IMR-90 (cell line): Measurements from ENCODE around the gene DNAJC2. TPM values are rescaled to one million over a fixed set of nuclear protein-coding genes. Genes with fewer than 3 reads are reported as not detected.

Source experiments
- ATAC-seq: fragments of 200-7000 bp; cut with Tn5 transposase; 2 replicates; pipeline ENCODE4 v1.9.1; 2020; ENCODE audit warnings: low read depth, mild to moderate bottlenecking, moderate library complexity
- BruUV-seq: library from RNA; stranded (reverse); fragments of 400-500 nt; replicated peaks from 2 replicates; lab custom pipeline; 2021; lab: Mats Ljungman, UMichigan
- CTCF ChIA-PET: fragments of 300-600 bp; formaldehyde crosslinking; extraction: SDS; loops from one replicate; lab custom pipeline; 2021; ENCODE audit warnings: antibody characterized with exemption; lab: Yijun Ruan, JAX
- POLR2A ChIA-PET: fragments of 300-600 bp; sonication (Branson Sonifier 250); formaldehyde crosslinking; loops from one replicate; lab custom pipeline; 2022; ENCODE audit warnings: antibody characterized with exemption; ENCODE audit not compliant: unreplicated experiment; lab: Charles Lee
- DNase-seq: peaks from one replicate; pipeline ENCODE4 v3.0.0; 2013
- H2AFZ ChIP-seq: replicated peaks from 2 replicates; pipeline ENCODE3; 2013; ENCODE audit warnings: low read length, mild to moderate bottlenecking; ENCODE audit not compliant: poor library complexity
- H2AK5ac ChIP-seq: 2 replicates; pipeline ENCODE4 v1.6.1; 2013; ENCODE audit warnings: low read depth, low read length, inconsistent platforms
- H2AK9ac ChIP-seq: replicated peaks from 2 replicates; pipeline ENCODE3; 2013; ENCODE audit warnings: mild to moderate bottlenecking, low read depth, low read length, moderate library complexity; ENCODE audit not compliant: poor library complexity
- H2BK120ac ChIP-seq: 2 replicates; pipeline ENCODE4 v1.6.1; 2013; ENCODE audit warnings: low read depth, low read length, inconsistent platforms
- H2BK15ac ChIP-seq: 3 replicates; pipeline ENCODE4 v1.6.1; 2013; ENCODE audit warnings: low read depth, low read length, inconsistent platforms
- H2BK20ac ChIP-seq: 2 replicates; pipeline ENCODE4 v1.6.1; 2013; ENCODE audit warnings: low read depth, mild to moderate bottlenecking, inconsistent platforms, low read length, moderate library complexity
- H2BK5ac ChIP-seq: 2 replicates; pipeline ENCODE4 v1.6.1; 2013; ENCODE audit warnings: mild to moderate bottlenecking, low read depth, low read length, inconsistent platforms; ENCODE audit not compliant: poor library complexity, severe bottlenecking
- H3K14ac ChIP-seq: replicated peaks from 2 replicates; pipeline ENCODE4 v1.6.1; 2013; ENCODE audit warnings: low read depth, low read length, inconsistent platforms
- H3K18ac ChIP-seq: 2 replicates; pipeline ENCODE4 v1.6.1; 2013; ENCODE audit warnings: low read depth, low read length, control low read depth
- H3K23ac ChIP-seq: 2 replicates; pipeline ENCODE4 v1.6.1; 2013; ENCODE audit warnings: low read depth, low read length, inconsistent platforms
- H3K27ac ChIP-seq: 2 replicates; pipeline ENCODE4 v1.5.1; 2013; ENCODE audit warnings: mild to moderate bottlenecking, control low read depth, low read length; ENCODE audit not compliant: insufficient read depth
- H3K27me3 ChIP-seq: 2 replicates; pipeline ENCODE4 v1.6.1; 2013; ENCODE audit warnings: low read length; ENCODE audit not compliant: control insufficient read depth, insufficient read depth
- H3K36me3 ChIP-seq: 2 replicates; pipeline ENCODE4 v1.6.1; 2013; ENCODE audit warnings: low read length, mixed read lengths; ENCODE audit not compliant: control insufficient read depth, insufficient read depth
- H3K4ac ChIP-seq: 2 replicates; pipeline ENCODE4 v1.6.1; 2013; ENCODE audit warnings: low read depth, low read length, inconsistent platforms
- H3K4me1 ChIP-seq: 2 replicates; pipeline ENCODE4 v1.6.1; 2013; ENCODE audit warnings: low read length, mixed read lengths; ENCODE audit not compliant: control insufficient read depth, insufficient read depth
- H3K4me2 ChIP-seq: 2 replicates; pipeline ENCODE4 v1.6.1; 2013; ENCODE audit warnings: low read depth, mild to moderate bottlenecking, control low read depth, low read length, moderate library complexity
- H3K4me3 ChIP-seq: 2 replicates; pipeline ENCODE4 v1.5.1; 2013; ENCODE audit warnings: low read depth, mild to moderate bottlenecking, control low read depth, low read length, moderate library complexity; ENCODE audit not compliant: insufficient read depth
- H3K56ac ChIP-seq: 2 replicates; pipeline ENCODE4 v1.6.1; 2013; ENCODE audit warnings: low read length, inconsistent platforms; ENCODE audit not compliant: insufficient read depth; ENCODE audit errors: extremely low read depth
- H3K79me1 ChIP-seq, 2 experiments: 2 replicates each; pipeline ENCODE4 v1.6.1; 2013; ENCODE audit warnings: low read length in 2 of 2, inconsistent platforms in 1 of 2, low read depth in 1 of 2
- H3K9ac ChIP-seq: 2 replicates; pipeline ENCODE4 v1.6.1; 2013; ENCODE audit warnings: low read depth, low read length, control low read depth
- H3K9me1 ChIP-seq: 2 replicates; pipeline ENCODE4 v1.6.1; 2013; ENCODE audit warnings: low read length, inconsistent platforms; ENCODE audit not compliant: insufficient read depth
- H3K9me3 ChIP-seq: 2 replicates; pipeline ENCODE4 v1.6.1; 2013; ENCODE audit warnings: low read length; ENCODE audit not compliant: control insufficient read depth, insufficient read depth
- H4K20me1 ChIP-seq: 2 replicates; pipeline ENCODE4 v1.6.1; 2013; ENCODE audit warnings: low read length, inconsistent platforms; ENCODE audit not compliant: insufficient read depth
- H4K5ac ChIP-seq: 2 replicates; pipeline ENCODE4 v1.6.1; 2013; ENCODE audit warnings: mild to moderate bottlenecking, low read depth, low read length, control low read depth
- H4K8ac ChIP-seq, 2 experiments: 2 replicates each; pipeline ENCODE4 v1.6.1; 2013; ENCODE audit warnings: low read depth in 2 of 2, low read length in 2 of 2, control low read depth in 1 of 2, inconsistent platforms in 1 of 2
- H4K91ac ChIP-seq: 2 replicates; pipeline ENCODE4 v1.6.1; 2013; ENCODE audit warnings: low read depth, low read length, inconsistent platforms; ENCODE audit not compliant: insufficient read depth
- BHLHE40 ChIP-seq: fragments of 150-350 bp; IDR thresholded peaks from 2 replicates; pipeline ENCODE4 v1.6.1; 2016; ENCODE audit warnings: mild to moderate bottlenecking, low read depth, low read length
- CHD1 ChIP-seq: IDR thresholded peaks from 2 replicates; pipeline ENCODE4 v1.6.1; 2012; ENCODE audit warnings: low read depth, low read length, improper control_type of control experiment
- CTCF ChIP-seq: conservative IDR thresholded peaks from 2 replicates; pipeline ENCODE4 v1.5.1; 2012; ENCODE audit warnings: mild to moderate bottlenecking, low read depth, low read length, improper control_type of control experiment
- ELK1 ChIP-seq: fragments of 150-350 bp; IDR thresholded peaks from 2 replicates; pipeline ENCODE4 v1.6.1; 2016; ENCODE audit warnings: low read depth, mild to moderate bottlenecking, low read length, moderate library complexity, borderline replicate concordance
- FOS ChIP-seq: fragments of 150-350 bp; IDR thresholded peaks from 2 replicates; pipeline ENCODE4 v1.6.1; 2016; ENCODE audit warnings: low read depth, low read length
- MAFK ChIP-seq: IDR thresholded peaks from 2 replicates; pipeline ENCODE4 v1.6.1; 2012; ENCODE audit warnings: low read depth, low read length, improper control_type of control experiment
- MXI1 ChIP-seq: IDR thresholded peaks from 2 replicates; pipeline ENCODE4 v1.6.1; 2012; ENCODE audit warnings: low read depth, mild to moderate bottlenecking, low read length, moderate library complexity, borderline replicate concordance
- POLR2A ChIP-seq: IDR thresholded peaks from 2 replicates; pipeline ENCODE4 v1.6.1; 2012; ENCODE audit warnings: mild to moderate bottlenecking, low read depth, low read length
- RAD21 ChIP-seq: IDR thresholded peaks from 2 replicates; pipeline ENCODE4 v1.6.1; 2012; ENCODE audit warnings: low read length, improper control_type of control experiment
- RCOR1 ChIP-seq: IDR thresholded peaks from 2 replicates; pipeline ENCODE4 v1.6.1; 2012; ENCODE audit warnings: mild to moderate bottlenecking, low read length, improper control_type of control experiment; ENCODE audit not compliant: insufficient replicate concordance
- RFX5 ChIP-seq: IDR thresholded peaks from 2 replicates; pipeline ENCODE4 v1.8.0; 2012; ENCODE audit warnings: low read depth, mild to moderate bottlenecking, low read length, moderate library complexity
- SMC3 ChIP-seq: fragments of 150-350 bp; IDR thresholded peaks from 2 replicates; pipeline ENCODE4 v1.6.1; 2016; ENCODE audit warnings: low read depth, mild to moderate bottlenecking, antibody characterized with exemption, low read length, moderate library complexity
- USF2 ChIP-seq: fragments of 150-350 bp; IDR thresholded peaks from 2 replicates; pipeline ENCODE4 v1.6.1; 2017; ENCODE audit warnings: mild to moderate bottlenecking, antibody characterized with exemption, low read length, low read depth
- WGBS, 2 experiments: methylation state at CpG; one replicate each; pipeline versions ENCODE4 v1.1.5 to v1.1.7; 2013; ENCODE audit warnings: missing lambda C conversion rate in 2 of 2; ENCODE audit not compliant: insufficient read length in 1 of 2; ENCODE audit errors: extremely low coverage in 2 of 2; 5-methylcytosine and 5-hydroxymethylcytosine counted together
- dilution Hi-C: fragments of 300-500 bp; cut with HindIII; formaldehyde crosslinking; loops from one replicate; pipeline ENCODE4 v1.14.3; 2018; ENCODE audit warnings: low sequenced_read_pairs; ENCODE audit not compliant: unreplicated experiment
- in situ Hi-C: fragments of 300-500 bp; cut with MboI; formaldehyde crosslinking; loops from 3 replicates; pipeline ENCODE4 v1.14.3; 2019; ENCODE audit warnings: low sequenced_read_pairs, inconsistent platforms, mixed read lengths
- intact Hi-C: fragments of 100-400 bp; cut with micrococcal nuclease; formaldehyde crosslinking; loops from 2 replicates; pipeline ENCODE4 v1.10.0; 2022
- polyA plus RNA-seq, 3 experiments: library from polyadenylated mRNA; depleted of rRNA; stranded (reverse); fragments of >200 nt; gene quantifications; 2 replicates each; pipeline ENCODE4 v1.2.3, GENCODE V29; 2012; ENCODE audit warnings: low replicate concordance in 1 of 3
- total RNA-seq: library from RNA; depleted of rRNA; stranded (reverse); fragments of >200 nt; gene quantifications from 2 replicates; pipeline ENCODE4 v1.2.3, GENCODE V29; 2012

DNAJC2 gene
- total and polyA plus RNA-seq, 2 of the 4 experiments (the other 2 are of a cell fraction): 17.5 to 22.4 TPM

GRCh38 chr7:103341466-103341865, 3.1 kb downstream of the DNAJC2 start:
- H2AK9ac ChIP-seq: no peak overlapping the region
- BruUV-seq: no TSS peak
- H3K9me1 ChIP-seq: no peaks in the 10 kb centered on the region
- intact Hi-C loops: no loop called here
- H4K20me1 ChIP-seq: peaks cover 7% of the 10 kb centered on the region; the same call in 1 of the 2 replicates
- H2AFZ ChIP-seq: no peak overlapping the region
- DNase-seq (no peak), ATAC-seq (no peak)
- peaks cover 8 to 18% of the 10 kb centered on the region in 2 experiments; a peak in 3 of 4 replicates for H3K79me1 ChIP-seq
- no CpG with 5 or more reads among the region's 2 CpGs for WGBS, 2 experiments
- no peak overlapping the region for H2BK15ac ChIP-seq
- no peak overlapping the region for H4K8ac ChIP-seq
- peaks cover 19% of the 10 kb centered on the region for H3K36me3 ChIP-seq
- no peak overlapping the region for H2BK120ac ChIP-seq
- H2BK20ac ChIP-seq: no peak overlapping the region
- H2AK5ac ChIP-seq: no peak overlapping the region
- no peak overlapping the region for H4K5ac ChIP-seq
- H3K9ac ChIP-seq: no peak overlapping the region
- no peak overlapping the region for H3K18ac ChIP-seq
- H3K4me2 ChIP-seq: no peak overlapping the region
- no peak overlapping the region for H3K27ac ChIP-seq
- in situ Hi-C loops: no loop called here
- dilution Hi-C loops: no loop called here
- H3K14ac ChIP-seq: no peak overlapping the region
- H3K4ac ChIP-seq: no peak overlapping the region
- POLR2A ChIA-PET: no interaction called here
- no peak for TF ChIP-seq CTCF
- TF ChIP-seq FOS: no peak
- no peak for TF ChIP-seq RCOR1
- no peak for TF ChIP-seq RFX5
- no peak for TF ChIP-seq POLR2A
- no peak for TF ChIP-seq ELK1
- TF ChIP-seq USF2: no peak
- TF ChIP-seq MAFK: no peak
- TF ChIP-seq RAD21: no peak
- no peak for TF ChIP-seq CHD1
- no peak for TF ChIP-seq MXI1
- no peak for TF ChIP-seq SMC3
- no peak for TF ChIP-seq BHLHE40
- no peak overlapping the region for H4K91ac ChIP-seq
- H3K4me1 ChIP-seq: peaks cover 2% of the 10 kb centered on the region
- H3K9me3 ChIP-seq: no peaks in the 10 kb centered on the region
- H3K23ac ChIP-seq: no peak overlapping the region
- H3K4me3 ChIP-seq: no peak overlapping the region
- H2BK5ac ChIP-seq: no peak overlapping the region
- H3K27me3 ChIP-seq: no peaks in the 10 kb centered on the region
- H3K56ac ChIP-seq: no peak overlapping the region
- CTCF ChIA-PET: no interaction called here
